HG03095 (cell line): Measurements from ENCODE around the gene CST11.
"Not testable (repeated sequence)": the region's sequence is repeated elsewhere in the genome, so short reads cannot be mapped to it uniquely, and the experiment has no call there.

ENCODE experiments used
- ATAC-seq: cut with Tn5 transposase; IDR thresholded peaks from one replicate; pipeline ENCODE4 v1.9.1; 2021; ENCODE audit warnings: moderate library complexity; ENCODE audit not compliant: unreplicated experiment

CST11 gene, protein sequence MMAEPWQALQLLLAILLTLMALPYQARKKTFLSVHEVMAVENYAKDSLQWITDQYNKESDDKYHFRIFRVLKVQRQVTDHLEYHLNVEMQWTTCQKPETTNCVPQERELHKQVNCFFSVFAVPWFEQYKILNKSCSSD

DNA sequence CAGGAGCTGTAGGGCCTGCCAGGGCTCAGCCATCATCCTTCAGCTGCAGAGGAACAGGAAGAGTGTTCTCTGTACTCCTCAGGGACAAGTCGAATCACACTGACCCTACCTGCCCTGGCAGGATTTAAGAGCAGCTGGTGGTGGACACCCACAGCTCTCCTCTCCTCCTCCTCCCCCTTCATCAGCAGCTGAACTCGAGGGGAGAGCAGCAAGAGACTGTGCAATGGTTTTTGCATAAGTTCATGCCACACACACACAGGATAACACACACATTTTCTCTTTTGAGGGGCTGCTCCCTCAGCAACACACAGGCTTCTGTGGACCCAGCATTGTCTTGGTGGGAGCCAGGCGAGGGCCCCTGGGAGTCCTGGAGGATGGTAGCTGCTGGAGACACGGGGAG, at the start of gene CST11:
CST11 (minus strand) TSS at position 101 of the 400 bp plus-strand sequence; CDS start at position 36, 65 bp downstream.
- no peak for ATAC-seq

- no peak for ATAC-seq
Observed at GRCh38 chr20:23501926-23502325, 49.2 kb upstream of the CST11 start.

- no peak for ATAC-seq
Observed at GRCh38 chr20:23497536-23497935, 44.9 kb upstream of the CST11 start.

GRCh38 chr20:23493172-23493772, 40.6 kb upstream of the CST11 start:
- ATAC-seq: no peak

DNA sequence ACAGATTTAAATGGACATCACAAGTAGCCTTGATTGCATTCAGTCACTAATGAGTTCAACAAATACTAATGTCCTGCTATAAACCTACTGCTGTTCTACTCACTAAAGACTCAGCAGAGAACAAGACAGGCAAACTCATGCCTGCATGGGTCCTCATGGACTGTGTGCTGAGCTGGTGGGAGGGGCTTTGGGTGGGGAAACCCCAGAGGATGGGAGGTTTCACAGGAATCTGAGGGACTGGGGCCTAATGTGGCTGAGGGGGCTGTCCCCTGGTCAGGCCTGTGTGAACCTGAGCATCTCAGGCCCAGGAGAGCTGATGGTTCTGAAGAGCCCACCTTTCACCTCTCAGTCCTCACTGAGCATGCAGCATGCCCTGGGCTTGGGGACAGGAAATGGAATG, 39.6 kb upstream of the CST11 start:
- no peak for ATAC-seq

- no peak for ATAC-seq
Observed at GRCh38 chr20:23490817-23491216, 38.1 kb upstream of the CST11 start, which contains the start of gene CST8. Gene CST8 (plus strand): TSS chr20:23491117. CDS start chr20:23491668, 551 bp downstream.

- no peak for ATAC-seq
Observed at GRCh38 chr20:23488996-23489395, 36.3 kb upstream of the CST11 start.

GRCh38 chr20:23488470-23488869, 35.8 kb upstream of the CST11 start:
- ATAC-seq: no peak

- no peak for ATAC-seq
Observed at GRCh38 chr20:23484081-23484480, 31.4 kb upstream of the CST11 start.

DNA sequence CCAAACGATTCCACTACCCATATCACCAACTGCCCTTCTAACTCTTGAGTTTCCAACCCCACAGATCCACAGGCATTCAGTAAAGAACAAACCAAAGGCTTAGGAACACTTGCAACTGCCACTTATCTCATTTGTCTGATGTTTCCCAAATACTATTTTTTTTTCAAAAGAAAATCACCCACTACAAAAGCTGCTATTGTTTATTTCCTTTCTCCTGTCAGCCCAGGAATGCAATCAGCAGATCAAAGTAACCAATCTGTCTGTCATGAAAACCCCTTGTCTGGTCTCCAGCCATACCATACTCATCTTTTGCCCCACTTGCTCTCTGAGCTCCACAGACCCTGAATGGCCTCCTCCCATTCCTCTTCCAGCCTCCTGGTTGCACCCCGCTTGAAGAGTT, 29.5 kb upstream of the CST11 start:
- no peak for ATAC-seq

- ATAC-seq: no peak
Observed at GRCh38 chr20:23479043-23479442, 26.4 kb upstream of the CST11 start.

- no peak for ATAC-seq
Observed at GRCh38 chr20:23477223-23477622, 24.5 kb upstream of the CST11 start.

GRCh38 chr20:23476015-23476754, 23.5 kb upstream of the CST11 start:
- ATAC-seq: no peak

GRCh38 chr20:23475395-23475794, 22.7 kb upstream of the CST11 start:
- ATAC-seq: no peak

DNA sequence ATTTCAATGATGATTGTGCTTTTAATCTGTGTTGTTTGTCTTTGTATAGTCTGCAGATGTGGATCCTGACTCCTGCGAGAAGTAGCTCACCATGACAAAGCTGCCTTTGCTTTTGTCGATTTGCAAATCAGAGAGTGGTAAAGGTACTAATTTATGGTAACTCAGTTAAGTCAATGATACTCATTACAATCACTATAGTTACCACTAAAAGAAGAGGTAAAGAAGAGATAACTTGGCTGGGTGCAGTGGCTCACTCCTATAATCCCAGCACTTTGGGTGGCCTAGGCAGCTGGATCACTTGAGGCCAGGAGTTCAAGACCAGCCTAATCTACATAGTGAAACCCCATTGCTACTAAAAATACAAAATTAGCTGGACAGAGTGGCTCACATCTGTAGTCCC, 20.6 kb upstream of the CST11 start:
- ATAC-seq: not testable (repeated sequence)

DNA sequence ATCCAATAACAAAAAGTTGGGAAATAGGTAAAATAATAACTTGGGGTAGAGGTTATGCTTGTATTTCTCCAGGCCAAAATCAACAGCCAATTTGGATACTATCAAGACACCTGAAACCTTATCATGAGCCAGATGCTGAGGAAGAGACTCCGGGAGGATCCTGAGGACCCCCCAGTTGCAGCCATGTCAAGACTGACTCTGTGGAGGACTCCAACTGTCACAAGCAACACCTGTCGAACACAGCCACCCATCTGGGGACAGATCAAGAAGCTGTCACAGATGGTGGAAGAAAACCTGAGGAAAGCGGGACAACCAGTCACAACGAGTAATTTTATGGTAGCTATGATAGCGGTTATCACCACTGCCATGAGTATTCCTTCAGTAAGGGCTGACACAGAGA, 19.6 kb upstream of the CST11 start:
- ATAC-seq: not testable (repeated sequence)

DNA sequence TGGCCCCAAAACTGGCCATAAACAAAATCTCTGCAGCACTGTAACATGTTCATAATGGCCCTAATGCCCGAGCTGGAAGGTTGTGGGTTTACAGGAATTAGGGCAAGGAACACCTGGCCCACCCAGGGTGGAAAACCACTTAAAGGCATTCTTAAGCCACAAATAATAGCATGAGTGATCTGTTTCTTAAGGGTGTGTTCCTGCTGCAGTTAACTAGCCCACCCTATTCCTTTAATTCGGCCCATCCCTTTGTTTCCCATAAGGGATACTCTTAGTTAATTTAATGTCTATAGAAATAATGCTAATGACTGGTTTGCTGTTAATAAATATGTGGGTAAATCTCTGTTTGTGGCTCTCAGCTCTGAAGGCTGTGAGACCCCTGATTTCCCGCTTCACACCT, 14.3 kb upstream of the CST11 start:
- ATAC-seq: not testable (repeated sequence)

- no peak for ATAC-seq
Observed at GRCh38 chr20:23461180-23461579, 8.5 kb upstream of the CST11 start.

DNA sequence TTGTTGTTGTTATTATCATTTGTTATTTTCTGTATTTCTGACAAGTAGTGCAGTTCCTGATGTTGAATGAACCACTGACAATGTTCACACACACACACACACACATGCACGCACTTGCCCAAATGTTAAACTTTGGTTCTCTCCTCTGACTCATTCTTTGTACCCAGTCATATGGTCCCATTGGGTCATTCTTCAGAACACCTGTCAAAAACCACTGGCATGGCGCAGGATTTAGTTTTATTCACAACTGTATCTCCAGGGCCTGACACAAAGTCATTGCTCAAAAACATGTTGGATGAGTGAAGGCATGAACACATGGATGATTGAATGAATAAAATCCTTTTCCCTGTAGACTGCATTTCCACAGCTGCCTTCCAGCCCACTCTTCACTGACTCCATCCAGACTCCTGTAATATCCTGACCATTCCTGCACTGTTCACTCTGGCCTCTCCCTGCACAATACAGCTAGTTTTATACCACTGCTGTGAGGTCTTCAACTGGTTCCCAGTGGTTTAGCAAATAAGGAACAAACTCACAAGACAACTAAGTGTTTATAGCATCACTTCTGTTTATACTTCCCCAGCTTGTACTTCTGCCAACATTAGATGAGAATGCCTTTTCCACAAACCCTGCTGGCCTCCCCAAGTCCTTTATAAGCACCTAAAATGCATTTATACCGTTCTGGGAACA, 6.9 kb upstream of the CST11 start:
- no peak for ATAC-seq

DNA sequence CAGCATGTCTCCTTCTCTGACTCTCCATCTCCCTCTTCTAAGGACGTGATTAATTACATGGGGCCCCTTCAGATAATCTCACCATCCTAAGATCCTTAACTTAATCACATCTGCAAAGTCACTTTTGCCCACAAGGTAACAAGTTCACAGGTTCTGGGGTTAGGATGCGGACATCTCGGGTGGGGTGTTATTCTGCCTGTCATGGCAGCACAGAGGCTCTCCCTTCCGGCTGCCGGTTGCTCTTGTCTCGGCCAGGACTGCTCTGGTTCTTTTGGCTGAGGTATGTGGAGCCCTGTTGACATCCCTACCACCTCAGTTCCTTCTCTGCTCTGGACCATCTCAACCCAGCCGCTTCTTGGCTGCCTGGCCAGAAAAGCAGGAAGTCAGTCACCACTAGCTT, 4.2 kb upstream of the CST11 start:
- ATAC-seq: no peak

DNA sequence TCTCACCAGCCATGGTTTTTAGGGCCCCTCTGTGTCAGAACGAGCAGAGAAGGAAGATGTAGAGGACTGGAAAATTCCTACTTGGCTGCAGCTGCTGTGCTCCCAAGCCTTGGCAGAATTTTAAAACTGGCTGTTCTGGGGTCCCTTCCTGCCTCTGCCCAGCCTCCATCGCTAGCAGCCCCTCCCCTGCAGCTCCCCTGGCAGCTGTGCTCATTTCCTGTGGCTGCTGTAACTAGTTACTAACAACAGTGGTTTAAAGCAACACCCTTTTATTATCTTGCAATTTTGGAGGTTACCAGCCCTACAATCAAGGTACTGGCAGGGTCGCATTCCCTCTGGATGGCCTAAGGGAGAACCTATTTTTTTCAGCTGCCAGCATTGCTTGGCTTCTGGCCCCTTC, 3.7 kb upstream of the CST11 start:
- no peak for ATAC-seq

DNA sequence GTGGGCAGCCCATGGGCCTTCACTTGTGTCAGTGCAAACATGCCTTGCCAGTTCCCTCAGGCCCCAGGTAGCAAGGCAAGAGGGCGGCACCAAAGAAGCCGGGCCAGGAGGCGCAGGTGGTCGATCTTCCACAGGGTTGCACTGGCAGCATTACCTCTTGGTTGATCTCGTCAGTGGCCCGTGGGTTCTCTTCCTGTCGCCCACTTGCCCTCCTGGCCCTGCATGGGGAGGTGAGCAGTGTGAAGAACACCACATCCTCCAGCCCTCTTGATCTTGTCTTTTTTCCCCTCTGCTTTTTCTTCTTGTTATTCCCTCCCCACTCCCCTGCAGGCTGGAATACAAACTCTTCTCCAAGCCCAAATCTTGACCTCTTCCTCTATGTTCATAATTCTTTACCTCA, 3.0 kb upstream of the CST11 start:
- ATAC-seq: no peak
